ENCODE data around the gene TFR2.

GRCh38 chr7:100675105-100675451 is 33.7 kb upstream of the TFR2 start:
- TF ChIP-seq POLR2A (IDR thresholded peaks at IDR 0.05) = no peak
- TF ChIP-seq CTCF (IDR thresholded peaks at IDR 0.05) = no peak

Data from Peyer's patch (tissue), 4 donors.